Measurements from ENCODE around the gene ADGRL2.

GRCh38 chr1:81792184-81792583, 8.6 kb upstream of the ADGRL2 start:
- TF ChIP-seq, protein P1, sequence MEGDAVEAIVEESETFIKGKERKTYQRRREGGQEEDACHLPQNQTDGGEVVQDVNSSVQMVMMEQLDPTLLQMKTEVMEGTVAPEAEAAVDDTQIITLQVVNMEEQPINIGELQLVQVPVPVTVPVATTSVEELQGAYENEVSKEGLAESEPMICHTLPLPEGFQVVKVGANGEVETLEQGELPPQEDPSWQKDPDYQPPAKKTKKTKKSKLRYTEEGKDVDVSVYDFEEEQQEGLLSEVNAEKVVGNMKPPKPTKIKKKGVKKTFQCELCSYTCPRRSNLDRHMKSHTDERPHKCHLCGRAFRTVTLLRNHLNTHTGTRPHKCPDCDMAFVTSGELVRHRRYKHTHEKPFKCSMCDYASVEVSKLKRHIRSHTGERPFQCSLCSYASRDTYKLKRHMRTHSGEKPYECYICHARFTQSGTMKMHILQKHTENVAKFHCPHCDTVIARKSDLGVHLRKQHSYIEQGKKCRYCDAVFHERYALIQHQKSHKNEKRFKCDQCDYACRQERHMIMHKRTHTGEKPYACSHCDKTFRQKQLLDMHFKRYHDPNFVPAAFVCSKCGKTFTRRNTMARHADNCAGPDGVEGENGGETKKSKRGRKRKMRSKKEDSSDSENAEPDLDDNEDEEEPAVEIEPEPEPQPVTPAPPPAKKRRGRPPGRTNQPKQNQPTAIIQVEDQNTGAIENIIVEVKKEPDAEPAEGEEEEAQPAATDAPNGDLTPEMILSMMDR (IDR thresholded peaks at IDR 0.05), result no peak
- TF ChIP-seq POLR2A (IDR thresholded peaks at IDR 0.05), result no peak
